ENCODE results near the gene USF2.

DNA sequence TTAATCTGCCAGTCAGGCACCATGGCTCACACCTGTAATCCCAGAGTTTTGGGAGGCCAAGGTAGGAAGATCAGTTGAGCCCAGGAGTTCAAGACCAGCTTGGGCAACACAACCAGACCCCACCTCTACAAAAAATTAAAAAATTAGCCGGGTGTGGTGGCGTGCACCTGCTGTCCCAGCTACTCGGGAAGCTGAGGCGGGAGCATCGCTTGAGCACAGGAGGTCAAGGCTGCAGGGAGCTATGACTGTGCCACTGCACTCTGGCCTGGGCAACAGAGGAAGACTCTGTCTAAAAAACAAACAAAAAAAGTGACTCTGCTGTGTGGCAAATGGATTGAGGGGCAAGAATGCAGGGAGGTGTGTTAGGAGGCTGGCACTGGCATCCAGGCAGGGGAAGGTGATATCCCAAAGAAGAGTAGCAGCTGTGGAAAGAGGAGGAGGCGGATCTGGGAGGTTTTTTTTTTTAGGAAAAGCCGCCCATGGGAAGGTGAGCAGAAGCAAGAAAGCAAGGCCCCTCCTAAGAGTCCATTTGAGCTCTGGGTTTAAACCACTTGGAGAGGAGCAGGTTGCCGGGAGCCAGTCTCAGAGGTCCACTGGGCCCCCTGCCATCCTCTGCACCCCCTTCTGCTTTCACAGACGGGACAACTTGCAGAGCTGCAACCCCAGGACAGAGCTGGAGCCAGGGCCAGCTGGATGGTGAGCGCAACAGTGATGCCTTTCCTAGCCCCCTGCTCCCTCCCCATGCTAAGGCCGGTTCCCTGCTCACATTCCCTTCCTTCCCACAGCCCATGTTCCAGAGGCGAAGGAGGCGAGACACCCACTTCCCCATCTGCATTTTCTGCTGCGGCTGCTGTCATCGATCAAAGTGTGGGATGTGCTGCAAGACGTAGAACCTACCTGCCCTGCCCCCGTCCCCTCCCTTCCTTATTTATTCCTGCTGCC, 15.7 kb downstream of the USF2 start:
- TF ChIP-seq, protein P1, sequence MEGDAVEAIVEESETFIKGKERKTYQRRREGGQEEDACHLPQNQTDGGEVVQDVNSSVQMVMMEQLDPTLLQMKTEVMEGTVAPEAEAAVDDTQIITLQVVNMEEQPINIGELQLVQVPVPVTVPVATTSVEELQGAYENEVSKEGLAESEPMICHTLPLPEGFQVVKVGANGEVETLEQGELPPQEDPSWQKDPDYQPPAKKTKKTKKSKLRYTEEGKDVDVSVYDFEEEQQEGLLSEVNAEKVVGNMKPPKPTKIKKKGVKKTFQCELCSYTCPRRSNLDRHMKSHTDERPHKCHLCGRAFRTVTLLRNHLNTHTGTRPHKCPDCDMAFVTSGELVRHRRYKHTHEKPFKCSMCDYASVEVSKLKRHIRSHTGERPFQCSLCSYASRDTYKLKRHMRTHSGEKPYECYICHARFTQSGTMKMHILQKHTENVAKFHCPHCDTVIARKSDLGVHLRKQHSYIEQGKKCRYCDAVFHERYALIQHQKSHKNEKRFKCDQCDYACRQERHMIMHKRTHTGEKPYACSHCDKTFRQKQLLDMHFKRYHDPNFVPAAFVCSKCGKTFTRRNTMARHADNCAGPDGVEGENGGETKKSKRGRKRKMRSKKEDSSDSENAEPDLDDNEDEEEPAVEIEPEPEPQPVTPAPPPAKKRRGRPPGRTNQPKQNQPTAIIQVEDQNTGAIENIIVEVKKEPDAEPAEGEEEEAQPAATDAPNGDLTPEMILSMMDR (conservative IDR thresholded peaks at IDR 0.05 in 1 of 2, IDR thresholded peaks at IDR 0.05 in 1 of 2; ENCODE audit: extremely low read depth in 1 of 2, insufficient read depth in 1 of 2, low read depth in 1 of 2, low read length in 2 of 2): no peak
- TF ChIP-seq EZH2 (IDR thresholded peaks at IDR 0.05; ENCODE audit: borderline replicate concordance, low read length): no peak
